Activated CD4-positive, alpha-beta T cell treated with anti-CD3 and anti-CD28 coated beads, Interleukin-2, amount 10 ng/mL, durations not matched to agents 7 days and 5 days (primary cell): ENCODE data around the gene TUBB2B. TPM values are rescaled to one million over a fixed set of nuclear protein-coding genes. Genes with fewer than 3 reads are reported as not detected.
"Not testable (repeated sequence)": the region's sequence is repeated elsewhere in the genome, so short reads cannot be mapped to it uniquely, and the experiment has no call there.

Experiments
- CTCF ChIA-PET: fragments of 350-600 bp; sonication (Branson Sonifier 250); formaldehyde crosslinking; loops from one replicate; lab custom pipeline; 2021; ENCODE audit warnings: antibody characterized with exemption; lab: Charles Lee
- POLR2A ChIA-PET: fragments of 350-600 bp; sonication (Branson Sonifier 250); formaldehyde crosslinking; loops from one replicate; lab custom pipeline; 2021; ENCODE audit warnings: antibody characterized with exemption; lab: Charles Lee
- DNase-seq: peaks from one replicate; pipeline ENCODE4 v3.0.0-alpha.2; 2020
- H3K27ac Mint-ChIP-seq: one replicate; pipeline ENCODE4 v1.8.0; 2021; ENCODE audit warnings: mild to moderate bottlenecking, moderate library complexity, mixed read lengths
- H3K27me3 Mint-ChIP-seq: one replicate; pipeline ENCODE4 v1.8.0; 2021; ENCODE audit warnings: mixed read lengths
- H3K36me3 Mint-ChIP-seq: one replicate; pipeline ENCODE4 v1.8.0; 2021; ENCODE audit warnings: low read depth, mixed read lengths
- H3K4me1 Mint-ChIP-seq: one replicate; pipeline ENCODE4 v1.8.0; 2021; ENCODE audit warnings: mixed read lengths
- H3K4me3 Mint-ChIP-seq: one replicate; pipeline ENCODE4 v1.8.0; 2021; ENCODE audit warnings: mild to moderate bottlenecking, moderate library complexity, mixed read lengths
- H3K9me3 Mint-ChIP-seq: one replicate; pipeline ENCODE4 v1.8.0; 2021; ENCODE audit warnings: mixed read lengths
- total RNA-seq, 2 experiments: library from RNA; stranded (reverse); gene quantifications; one replicate each; pipeline ENCODE4 v1.2.3, GENCODE V29; 2021

TUBB2B gene
- total RNA-seq, 2 experiments from 2014 or later, result not detected

DNA sequence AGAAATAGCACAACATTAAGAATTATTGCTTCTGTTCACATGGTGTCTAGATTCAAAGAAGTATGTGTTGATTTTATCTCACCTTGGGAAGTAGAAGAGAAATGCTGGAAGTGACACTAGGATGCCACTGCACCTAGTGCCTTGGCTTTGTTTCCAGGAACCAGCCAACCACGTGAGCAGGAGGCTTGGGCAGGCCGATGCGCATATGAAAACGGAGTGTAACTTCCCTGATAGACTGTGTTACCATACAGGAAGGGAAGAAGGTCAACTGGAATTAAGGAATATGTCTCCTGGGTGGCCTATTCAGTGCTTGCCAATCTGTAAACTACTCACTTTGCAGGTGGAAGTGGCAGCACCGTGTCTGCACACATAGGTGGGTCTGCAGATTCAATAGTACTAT is 28.1 kb downstream of the TUBB2B start:
- Mint-ChIP-seq H3K4me3 (no peak overlapping the region), H3K27ac (no peak overlapping the region), H3K9me3 (peaks cover 5% of the 10 kb centered on the region), H3K27me3 (peaks cover 22% of the 10 kb centered on the region), H3K4me1 (no peaks in the 10 kb centered on the region), H3K36me3 (no peaks in the 10 kb centered on the region)
- CTCF ChIA-PET, result no interaction called here
- POLR2A ChIA-PET, result no interaction called here
- no peak for DNase-seq

DNA sequence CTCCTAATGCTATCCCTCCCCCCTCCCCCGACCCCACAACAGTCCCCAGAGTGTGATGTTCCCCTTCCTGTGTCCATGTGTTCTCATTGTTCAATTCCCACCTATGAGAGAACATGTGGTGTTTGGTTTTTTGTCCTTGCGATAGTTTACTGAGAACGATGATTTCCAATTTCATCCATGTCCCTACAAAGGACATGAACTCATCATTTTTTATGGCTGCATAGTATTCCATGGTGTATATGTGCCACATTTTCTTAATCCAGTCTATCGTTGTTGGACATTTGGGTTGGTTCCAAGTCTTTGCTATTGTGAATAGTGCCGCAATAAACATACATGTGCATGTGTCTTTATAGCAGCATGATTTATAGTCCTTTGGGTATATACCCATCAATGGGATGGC is 29.7 kb downstream of the TUBB2B start:
- H3K36me3 Mint-ChIP-seq, H3K4me1 Mint-ChIP-seq, CTCF ChIA-PET, H3K9me3 Mint-ChIP-seq, H3K4me3 Mint-ChIP-seq, H3K27ac Mint-ChIP-seq, POLR2A ChIA-PET, DNase-seq: not testable (repeated sequence)
- H3K27me3 Mint-ChIP-seq, result peaks cover 13% of the 10 kb centered on the region

DNA sequence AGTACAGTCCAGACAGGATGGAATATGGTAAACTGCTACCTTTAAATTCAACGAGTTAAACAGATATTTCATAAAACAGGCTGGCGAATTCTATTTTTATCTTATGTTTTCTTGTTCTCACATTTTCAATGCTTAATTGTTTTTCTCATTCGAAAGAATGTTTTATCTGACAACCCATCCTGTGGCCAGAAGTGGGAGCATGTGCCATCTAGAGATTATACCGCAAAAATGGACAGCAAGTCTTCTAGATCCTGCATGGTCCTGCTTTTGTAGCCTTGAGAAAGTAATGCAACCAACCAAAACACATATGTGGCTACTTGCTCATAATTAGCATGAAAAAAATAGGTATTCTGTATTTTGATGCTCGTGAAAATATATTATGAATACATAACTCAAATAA is 30.7 kb downstream of the TUBB2B start:
- CTCF ChIA-PET, result no interaction called here
- no peak overlapping the region for H3K27ac Mint-ChIP-seq

DNA sequence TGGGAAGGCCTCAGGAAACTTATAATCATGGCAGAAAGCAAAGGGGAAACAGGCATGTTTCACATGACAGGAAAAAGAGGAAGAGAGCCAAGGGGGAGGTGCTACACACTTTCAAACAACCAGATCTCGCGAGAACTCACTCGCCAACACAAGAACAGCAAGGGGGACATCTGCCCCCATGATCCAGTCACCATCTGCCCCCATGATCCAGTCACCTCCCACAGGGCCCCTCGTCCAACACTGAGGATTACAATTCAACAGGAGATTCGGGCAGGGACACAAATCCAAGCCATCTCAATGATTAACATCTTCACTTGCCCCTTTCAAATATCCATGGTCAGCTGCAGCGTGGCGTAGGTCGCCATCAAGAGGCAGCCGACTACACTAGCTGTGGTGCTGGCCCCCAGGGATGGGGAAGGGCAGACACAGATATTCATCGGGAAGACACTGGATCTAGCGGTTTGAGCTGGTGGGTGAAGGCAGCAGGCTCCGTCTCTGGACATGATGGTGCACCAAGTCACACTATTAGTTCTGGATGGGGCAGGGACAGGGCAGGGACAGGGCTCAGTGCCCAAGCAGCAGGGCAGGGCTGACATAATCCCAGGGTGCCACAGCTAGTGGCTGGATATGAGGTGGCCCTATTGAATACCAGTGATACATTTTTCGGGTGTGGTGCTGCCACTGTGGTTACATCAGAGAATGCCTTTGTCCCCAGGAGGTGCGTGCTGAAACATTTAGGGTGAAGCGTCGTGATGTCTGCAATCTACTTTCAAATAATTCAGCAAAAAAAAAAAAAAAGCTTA is 31.6 kb downstream of the TUBB2B start:
- ChIA-PET CTCF (no interaction called here), POLR2A (no interaction called here)
- peaks cover 10% of the 10 kb centered on the region for H3K27me3 Mint-ChIP-seq
- no peak overlapping the region for H3K4me3 Mint-ChIP-seq
- H3K4me1 Mint-ChIP-seq, result no peaks in the 10 kb centered on the region
- no peak for DNase-seq
- no peak overlapping the region for H3K27ac Mint-ChIP-seq
- no peaks in the 10 kb centered on the region for H3K36me3 Mint-ChIP-seq
- H3K9me3 Mint-ChIP-seq, result peaks cover 7% of the 10 kb centered on the region

More for the DNA sequence above, 30.7 kb downstream of the TUBB2B start:
- H3K4me1 Mint-ChIP-seq, result no peaks in the 10 kb centered on the region
- peaks cover 12% of the 10 kb centered on the region for H3K27me3 Mint-ChIP-seq
- DNase-seq, result no peak
- H3K9me3 Mint-ChIP-seq, result peaks cover 5% of the 10 kb centered on the region
- no peaks in the 10 kb centered on the region for H3K36me3 Mint-ChIP-seq
- H3K4me3 Mint-ChIP-seq, result no peak overlapping the region
- POLR2A ChIA-PET, result no interaction called here

DNA sequence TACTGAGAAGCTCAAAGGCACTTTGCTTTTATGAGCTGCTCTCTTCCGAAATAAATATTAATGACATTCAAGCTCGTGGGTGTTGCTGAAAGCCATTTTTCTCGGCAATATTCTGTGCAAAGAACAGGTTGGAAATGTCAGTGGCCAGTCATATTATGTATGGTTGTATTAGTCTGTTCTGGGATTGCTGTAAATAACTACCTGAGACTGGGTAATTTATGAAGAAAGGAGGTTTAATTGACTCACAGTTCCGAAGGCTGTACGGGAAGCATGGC is 32.1 kb downstream of the TUBB2B start:
- ChIA-PET POLR2A (no interaction called here), CTCF (no interaction called here)
- Mint-ChIP-seq H3K9me3 (peaks cover 7% of the 10 kb centered on the region), H3K27me3 (peaks cover 7% of the 10 kb centered on the region), H3K4me3 (no peak overlapping the region), H3K4me1 (no peaks in the 10 kb centered on the region), H3K36me3 (no peaks in the 10 kb centered on the region), H3K27ac (no peak overlapping the region)
- DNase-seq, result no peak

DNA sequence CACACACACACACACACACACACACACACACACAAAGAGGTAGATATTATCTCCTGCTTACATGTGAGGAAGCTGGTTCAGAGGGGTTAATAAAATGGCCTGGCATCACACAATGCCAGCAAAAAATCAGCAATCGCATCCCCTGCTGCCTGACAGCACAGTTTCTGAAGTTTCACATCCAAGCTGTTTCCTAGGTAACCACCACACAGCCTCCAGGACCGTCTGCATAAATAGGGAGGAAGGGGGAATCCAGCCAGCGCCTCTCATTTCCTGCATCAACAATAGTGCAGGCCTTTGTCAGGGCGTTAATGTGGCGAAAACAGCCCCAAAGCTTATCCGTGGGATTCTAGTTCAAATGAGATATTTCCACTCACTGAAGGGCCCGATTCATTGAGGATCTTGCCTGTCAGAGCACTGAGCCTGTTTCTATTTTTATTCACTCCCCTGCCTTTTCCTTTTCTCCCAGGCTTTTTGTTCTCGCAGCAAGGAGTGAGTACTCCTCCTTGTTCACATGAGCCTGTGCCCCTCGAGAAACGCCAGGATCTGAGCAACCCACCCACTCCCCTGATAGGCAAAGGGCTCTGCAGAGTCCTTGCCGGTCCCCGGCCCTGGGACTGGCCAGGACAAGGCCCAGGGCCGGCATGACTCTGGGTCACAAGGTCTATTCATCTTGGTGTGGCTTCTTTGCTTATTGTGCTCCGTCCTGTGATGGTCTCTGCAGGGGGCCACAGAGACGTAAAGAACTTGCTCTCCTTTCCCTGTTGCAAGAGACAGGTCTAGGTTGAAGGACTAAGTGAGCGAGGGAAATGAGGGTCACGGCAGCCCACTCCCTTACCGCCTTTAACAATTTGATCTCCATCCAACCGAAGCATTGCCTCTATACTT is 32.7 kb downstream of the TUBB2B start:
- no peak for DNase-seq
- no peaks in the 10 kb centered on the region for H3K4me1 Mint-ChIP-seq

DNA sequence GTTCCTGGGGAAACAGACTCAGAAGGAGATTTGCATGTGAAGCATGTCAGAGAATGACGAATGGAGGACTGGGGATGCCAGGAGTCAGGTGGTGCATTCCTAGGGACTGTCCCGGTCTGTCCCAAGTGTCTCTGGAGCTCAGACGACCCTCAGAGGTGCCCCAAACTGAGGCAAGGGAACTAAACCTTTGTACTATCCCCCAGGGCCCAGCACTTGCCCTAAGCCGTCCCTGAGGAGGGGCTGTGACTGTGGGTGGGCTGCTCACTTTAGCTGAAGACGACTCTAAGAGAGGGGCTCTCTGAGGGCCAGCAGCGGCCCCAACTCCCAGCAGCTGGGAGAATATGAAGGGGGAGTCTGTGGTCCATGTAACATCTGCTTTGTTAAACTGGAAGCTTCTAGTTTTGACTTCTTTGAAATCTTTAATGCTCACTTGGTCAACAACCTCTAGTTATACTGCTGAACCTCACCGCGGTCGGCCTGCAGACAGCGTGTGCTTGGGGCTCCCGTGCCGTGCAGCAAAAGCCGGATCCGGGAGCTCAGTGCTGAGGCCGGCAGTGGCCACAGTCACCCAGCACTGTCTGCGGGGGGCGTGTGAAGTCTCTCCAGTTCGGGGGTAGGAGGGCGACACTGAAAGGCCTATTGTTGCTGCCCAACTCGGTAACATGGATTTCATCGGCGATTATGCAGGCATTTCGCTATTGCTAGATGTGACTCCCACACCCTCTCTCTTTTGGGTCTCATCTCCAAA is 34.2 kb downstream of the TUBB2B start:
- no peaks in the 10 kb centered on the region for H3K4me1 Mint-ChIP-seq
- CTCF ChIA-PET, result interaction anchor here (0.6 to 1.3 kb wide), 2 partner anchors 22 to 197 kb away, joined by 3 read pairs; no protein-coding TSS in a partner anchor
- no peak overlapping the region for H3K4me3 Mint-ChIP-seq
- peaks cover 2% of the 10 kb centered on the region for H3K9me3 Mint-ChIP-seq
- no peaks in the 10 kb centered on the region for H3K27me3 Mint-ChIP-seq
- no peak for DNase-seq
- no peak overlapping the region for H3K27ac Mint-ChIP-seq
- no peaks in the 10 kb centered on the region for H3K36me3 Mint-ChIP-seq
- POLR2A ChIA-PET, result no interaction called here

More for the DNA sequence above, 32.7 kb downstream of the TUBB2B start:
- Mint-ChIP-seq H3K27ac (no peak overlapping the region), H3K27me3 (peaks cover 2% of the 10 kb centered on the region), H3K4me3 (no peak overlapping the region), H3K36me3 (no peaks in the 10 kb centered on the region), H3K9me3 (peaks cover 7% of the 10 kb centered on the region)
- CTCF ChIA-PET, result no interaction called here
- POLR2A ChIA-PET, result no interaction called here

DNA sequence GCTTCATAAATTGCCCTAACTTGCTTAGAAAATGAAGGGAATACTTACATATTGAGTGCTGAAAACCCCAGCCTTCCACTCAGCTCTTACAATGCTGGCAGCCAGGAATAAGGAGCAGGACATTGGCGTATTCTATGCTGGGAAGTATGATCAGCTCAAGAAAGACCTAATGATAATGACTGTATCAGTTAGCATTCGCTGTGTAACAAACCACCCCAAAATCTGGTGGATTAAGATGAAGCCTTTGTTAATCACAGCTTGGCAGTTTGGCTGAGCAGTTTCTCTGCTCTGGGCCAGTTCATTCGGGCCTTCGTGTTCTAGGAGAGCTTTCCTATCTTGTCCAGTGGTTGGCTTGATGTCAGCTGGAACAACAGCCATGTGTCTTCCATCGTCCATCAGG is 36.7 kb downstream of the TUBB2B start:
- peaks cover 2% of the 10 kb centered on the region for H3K9me3 Mint-ChIP-seq

DNA sequence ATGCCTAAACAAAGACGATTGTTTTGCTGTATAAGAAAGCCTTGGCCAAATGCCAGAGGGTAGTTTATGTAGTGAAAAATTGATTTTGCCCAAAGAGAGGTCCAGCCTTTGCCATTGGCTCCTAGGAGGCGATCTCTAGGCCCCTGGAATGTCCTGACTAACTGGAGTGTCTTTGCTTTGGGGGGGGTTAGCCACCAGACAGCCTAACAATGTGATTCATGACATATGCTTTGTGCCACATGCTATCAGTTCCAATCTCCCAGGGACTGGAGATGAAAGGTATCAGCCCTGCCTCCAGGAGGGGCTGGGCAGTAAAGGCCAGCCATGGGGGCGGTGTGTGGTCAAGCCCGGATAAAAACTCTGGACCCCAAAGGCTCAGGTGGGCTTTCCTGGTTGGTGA is 37.4 kb downstream of the TUBB2B start:
- ChIA-PET POLR2A (no interaction called here), CTCF (no interaction called here)
- Mint-ChIP-seq H3K4me1 (no peaks in the 10 kb centered on the region), H3K27ac (no peak overlapping the region), H3K9me3 (peaks cover 2% of the 10 kb centered on the region), H3K4me3 (no peak overlapping the region), H3K36me3 (no peaks in the 10 kb centered on the region), H3K27me3 (peaks cover 9% of the 10 kb centered on the region)
- DNase-seq, result no peak

More for the DNA sequence above, 36.7 kb downstream of the TUBB2B start:
- H3K27ac Mint-ChIP-seq, result no peak overlapping the region
- CTCF ChIA-PET, result no interaction called here
- no peak overlapping the region for H3K4me3 Mint-ChIP-seq
- DNase-seq, result no peak
- H3K27me3 Mint-ChIP-seq, result peaks cover 3% of the 10 kb centered on the region
- H3K36me3 Mint-ChIP-seq, result no peaks in the 10 kb centered on the region
- POLR2A ChIA-PET, result no interaction called here
- H3K4me1 Mint-ChIP-seq, result no peaks in the 10 kb centered on the region

DNA sequence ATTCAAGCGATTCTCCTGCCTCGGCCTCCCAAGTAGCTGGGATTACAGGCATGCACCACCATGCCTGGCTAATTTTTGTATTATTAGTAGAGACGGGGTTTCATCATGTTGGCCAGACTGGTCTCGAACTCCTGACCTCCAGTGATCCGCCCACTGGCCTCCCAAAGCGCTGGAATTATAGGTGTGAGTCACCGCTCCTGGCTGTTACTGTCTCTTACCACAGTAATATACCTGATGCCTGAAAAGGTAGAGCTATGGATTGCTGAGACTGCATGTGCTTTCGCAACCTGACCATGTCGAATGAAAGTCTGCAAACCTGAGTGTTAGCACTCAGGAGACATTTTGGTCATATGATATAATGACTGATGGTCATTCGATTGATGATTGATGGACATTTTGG is 38.3 kb downstream of the TUBB2B start:
- POLR2A ChIA-PET, CTCF ChIA-PET, H3K36me3 Mint-ChIP-seq, DNase-seq, H3K27ac Mint-ChIP-seq, H3K4me1 Mint-ChIP-seq, H3K4me3 Mint-ChIP-seq, H3K9me3 Mint-ChIP-seq: not testable (repeated sequence)
- H3K27me3 Mint-ChIP-seq, result peaks cover 13% of the 10 kb centered on the region

DNA sequence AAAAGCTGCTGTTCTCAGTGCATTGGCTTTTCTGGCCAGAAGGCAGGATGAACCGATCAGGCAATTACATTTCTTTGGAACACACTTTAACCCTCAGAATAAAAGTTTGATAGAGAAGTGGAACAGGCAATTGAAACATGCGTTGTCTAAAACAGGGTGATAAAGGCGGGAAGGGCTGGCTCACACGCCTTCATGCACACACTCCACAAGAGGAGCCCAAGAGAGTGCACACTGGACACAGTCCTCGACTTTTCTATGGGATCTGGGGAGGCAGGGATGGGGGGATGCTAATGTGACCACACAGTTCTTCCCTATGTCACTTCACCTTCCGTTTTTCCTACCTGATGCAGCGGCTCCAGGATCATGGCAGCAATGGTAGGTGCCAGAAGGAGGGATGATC is 39.2 kb downstream of the TUBB2B start:
- Mint-ChIP-seq H3K4me1 (no peaks in the 10 kb centered on the region), H3K9me3 (peaks cover 2% of the 10 kb centered on the region), H3K36me3 (no peaks in the 10 kb centered on the region), H3K4me3 (no peak overlapping the region), H3K27ac (no peak overlapping the region), H3K27me3 (peaks cover 20% of the 10 kb centered on the region)
- ChIA-PET CTCF (no interaction called here), POLR2A (no interaction called here)
- DNase-seq, result no peak

DNA sequence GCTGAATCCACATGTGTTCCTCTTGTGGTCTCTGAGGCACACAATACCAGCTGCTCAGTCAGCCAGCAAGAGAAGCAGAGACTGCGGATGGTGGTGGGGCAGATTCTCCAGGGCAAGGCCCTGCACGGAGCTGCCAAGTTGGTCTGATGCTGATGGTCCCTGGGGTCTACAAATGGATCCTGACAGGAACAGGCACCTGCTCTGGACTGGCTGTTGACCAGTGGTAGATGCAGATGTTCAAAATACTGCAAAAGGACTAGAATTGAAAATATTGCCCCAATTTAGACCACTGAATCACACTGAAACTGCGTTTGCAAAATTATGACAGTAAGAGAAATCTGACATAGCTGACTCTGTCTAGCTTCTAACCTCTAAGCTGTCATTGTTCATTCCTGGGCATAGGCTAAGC is 40.5 kb downstream of the TUBB2B start:
- Mint-ChIP-seq H3K27me3 (peaks cover 22% of the 10 kb centered on the region), H3K4me1 (no peaks in the 10 kb centered on the region), H3K9me3 (peaks cover 2% of the 10 kb centered on the region), H3K27ac (no peak overlapping the region), H3K4me3 (no peak overlapping the region), H3K36me3 (no peaks in the 10 kb centered on the region)
- no peak for DNase-seq
- ChIA-PET CTCF (interaction anchor here (1.0 kb wide), 1 partner anchor 15 kb away, joined by 3 read pairs; no protein-coding TSS in a partner anchor), POLR2A (no interaction called here)

DNA sequence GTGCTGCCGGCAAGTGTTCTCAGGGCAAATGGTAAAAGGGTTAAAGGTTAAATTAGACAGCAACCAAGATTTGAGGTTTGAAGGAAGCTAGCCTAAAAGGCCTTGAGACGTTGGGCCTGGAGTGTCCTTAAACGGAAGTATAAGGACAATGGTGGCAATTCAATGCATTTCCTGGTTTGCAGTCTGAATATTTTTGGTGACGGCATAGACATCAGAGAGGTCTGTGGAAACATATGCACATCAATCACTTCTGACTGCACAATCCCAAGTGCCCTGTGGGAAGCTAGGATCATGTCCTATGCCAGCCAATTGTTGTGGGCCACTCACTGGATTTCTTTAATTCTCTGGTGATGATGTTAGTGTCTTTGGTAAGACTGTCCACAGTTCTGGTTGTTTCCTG is 44.4 kb downstream of the TUBB2B start:
- H3K4me1 Mint-ChIP-seq, result peaks cover 2% of the 10 kb centered on the region
- H3K27ac Mint-ChIP-seq, result no peak overlapping the region
- POLR2A ChIA-PET, result no interaction called here
- H3K36me3 Mint-ChIP-seq, result no peaks in the 10 kb centered on the region
- H3K4me3 Mint-ChIP-seq, result no peak overlapping the region
- H3K9me3 Mint-ChIP-seq, result no peaks in the 10 kb centered on the region
- H3K27me3 Mint-ChIP-seq, result peaks cover 24% of the 10 kb centered on the region
- CTCF ChIA-PET, result interaction anchor here (0.6 to 1.4 kb wide), 3 partner anchors 10 to 251 kb away, joined by 3 to 4 read pairs (median 3); no protein-coding TSS in a partner anchor
- no peak for DNase-seq
